GM19467 (cell line): Measurements from ENCODE around the gene CEP70.
"Not testable (repeated sequence)": the region's sequence is repeated elsewhere in the genome, so short reads cannot be mapped to it uniquely, and the experiment has no call there.

Experiments used
- ATAC-seq: cut with Tn5 transposase; IDR thresholded peaks from one replicate; pipeline ENCODE4 v1.9.1; 2021; ENCODE audit warnings: mild to moderate bottlenecking, moderate library complexity; ENCODE audit not compliant: unreplicated experiment

CEP70 gene

DNA sequence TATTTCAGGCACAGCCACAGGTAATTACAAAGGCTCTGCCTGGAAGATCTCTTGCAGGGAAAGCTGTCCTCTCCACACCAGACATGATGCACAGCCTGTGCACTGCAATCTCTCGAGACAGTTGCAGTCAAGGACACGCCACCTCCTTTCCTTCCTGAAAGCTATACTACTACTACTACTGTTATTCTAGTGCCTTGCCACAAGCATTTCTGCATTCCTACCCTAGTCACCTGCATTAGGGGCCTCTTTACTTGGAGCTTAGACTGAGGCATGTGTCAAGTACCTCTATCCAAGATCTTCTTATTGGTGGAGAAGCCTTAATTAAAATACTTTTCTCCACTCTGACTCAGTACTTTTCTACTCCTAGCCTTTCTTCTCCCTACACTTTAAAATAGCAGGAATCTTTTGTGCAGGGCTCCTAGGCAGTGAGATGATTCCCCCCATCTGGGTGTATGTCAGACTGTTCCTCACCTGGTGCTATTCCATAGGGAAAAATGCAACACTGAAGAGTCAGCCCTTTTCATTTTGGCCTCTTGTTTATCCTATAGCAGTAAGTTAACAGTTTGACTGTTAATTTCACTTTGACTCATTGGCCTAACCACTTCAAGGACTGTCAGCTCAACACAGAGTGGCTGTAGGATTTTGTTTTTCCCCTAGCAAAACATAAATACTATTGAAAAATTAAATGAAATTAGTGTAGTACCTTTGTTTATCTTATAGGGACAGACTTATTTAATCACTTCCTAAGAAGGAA is 80.8 kb downstream of the CEP70 start:
- no peak for ATAC-seq

DNA sequence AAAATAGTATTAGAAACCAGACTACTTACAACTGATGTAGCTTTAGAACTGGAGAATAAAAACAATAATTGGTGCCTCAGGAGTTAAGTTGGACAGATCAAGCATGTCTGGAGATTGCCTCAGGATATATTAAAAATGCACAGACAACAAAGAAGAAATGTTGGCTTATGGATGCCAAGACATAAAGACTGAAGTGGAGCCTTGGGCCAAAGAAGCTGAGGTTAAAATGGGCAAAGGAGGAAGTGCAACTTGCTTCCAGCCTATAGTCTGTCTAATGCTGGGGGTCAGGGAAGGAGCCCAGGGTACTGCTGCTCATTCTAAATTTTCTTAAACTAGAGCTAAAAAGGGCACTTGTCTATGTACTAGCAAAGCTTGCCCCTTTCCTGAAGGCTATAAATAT is 82.1 kb downstream of the CEP70 start:
- no peak for ATAC-seq

DNA sequence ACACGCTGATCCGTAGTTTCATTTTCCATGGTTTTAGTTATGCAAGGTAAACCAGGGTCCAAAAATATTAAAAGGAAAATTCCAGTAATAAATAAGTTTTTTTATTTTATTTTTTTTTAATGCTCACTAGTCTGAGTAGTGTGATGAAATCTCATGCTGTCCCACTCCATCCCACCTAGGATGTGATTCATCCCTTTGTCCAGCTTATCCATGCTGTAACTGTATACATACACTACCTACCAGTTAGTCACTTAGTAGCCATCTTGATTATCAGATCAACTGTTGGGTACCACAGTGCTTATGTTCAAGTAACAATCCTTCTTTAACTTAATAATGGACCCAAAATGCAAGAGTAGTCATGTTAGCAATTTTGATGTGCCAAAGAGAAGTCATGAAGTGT is 84.5 kb downstream of the CEP70 start:
- ATAC-seq: no peak

DNA sequence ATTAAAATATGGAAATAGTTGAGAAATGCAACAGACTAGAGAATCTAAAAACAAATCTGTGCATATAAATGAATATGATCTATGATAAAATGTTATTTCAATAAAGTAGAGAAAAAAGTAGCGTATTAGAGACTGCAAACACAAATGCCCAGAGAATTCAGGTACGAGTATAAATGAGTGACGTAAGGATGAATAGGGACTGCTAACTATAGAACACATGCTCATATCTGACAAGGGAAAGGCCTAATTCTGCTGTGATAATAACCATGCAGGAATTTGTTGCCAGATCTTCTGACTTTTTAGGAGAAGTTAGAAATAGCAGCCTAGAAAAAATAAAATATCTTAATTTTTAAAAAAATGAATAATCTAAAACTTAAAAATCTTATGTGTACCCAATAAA is 86.5 kb downstream of the CEP70 start:
- ATAC-seq: no peak

DNA sequence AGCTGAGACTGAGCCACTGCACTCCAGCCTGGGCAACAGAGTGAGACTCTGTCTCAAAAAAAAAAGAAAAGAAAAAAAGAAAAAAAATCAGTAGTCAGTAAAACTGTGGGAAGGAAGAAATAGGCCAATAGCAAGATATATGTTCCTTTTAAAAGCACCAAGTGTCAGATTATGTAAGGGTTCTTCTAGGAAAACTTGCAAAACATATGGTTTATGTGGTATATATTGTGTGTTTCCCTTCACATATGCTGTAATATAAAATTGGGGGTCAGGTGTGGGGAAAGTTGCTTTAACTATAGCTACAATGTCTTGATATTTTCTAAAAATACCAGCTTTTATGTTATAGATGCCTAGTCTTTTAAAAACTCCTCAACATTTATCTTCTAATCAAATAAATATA is 95.1 kb downstream of the CEP70 start:
- no peak for ATAC-seq

DNA sequence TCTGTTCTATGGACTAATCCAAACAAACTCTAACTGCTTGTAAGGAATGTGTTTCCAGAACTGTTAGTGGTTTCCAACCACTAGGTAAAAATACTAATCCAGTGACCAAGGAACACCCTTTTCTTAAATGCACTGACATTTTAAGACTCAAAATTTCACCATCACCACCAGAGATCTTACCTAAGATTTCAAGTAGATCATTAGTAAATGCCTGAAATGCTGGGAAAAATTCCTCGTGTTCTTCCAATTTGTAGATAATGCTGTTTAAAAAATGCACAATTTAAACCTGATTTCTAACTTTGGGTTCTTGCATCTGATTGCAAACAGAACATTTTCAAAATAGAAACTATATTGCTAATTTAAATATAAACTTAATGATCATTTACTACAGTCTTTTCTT is 96.2 kb downstream of the CEP70 start:
- ATAC-seq: no peak

DNA sequence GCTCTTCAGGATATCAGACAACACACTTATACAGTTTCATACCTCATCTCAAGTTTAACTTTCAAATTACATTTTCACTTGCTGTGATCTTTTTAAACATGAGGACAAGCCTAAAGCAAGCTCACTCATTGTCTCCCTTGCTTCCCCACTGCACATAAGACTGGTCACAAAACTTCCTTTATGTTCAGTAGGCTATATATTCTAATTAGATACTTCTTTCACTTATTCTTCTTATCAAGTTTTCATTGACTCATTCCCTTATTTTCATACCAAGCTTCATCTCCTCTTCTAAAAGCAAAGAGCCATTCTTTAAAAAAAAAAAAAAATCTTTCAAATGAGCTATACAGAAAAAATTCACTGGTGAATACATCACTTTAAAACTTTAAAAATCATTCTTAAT is 97.0 kb downstream of the CEP70 start:
- no peak for ATAC-seq

DNA sequence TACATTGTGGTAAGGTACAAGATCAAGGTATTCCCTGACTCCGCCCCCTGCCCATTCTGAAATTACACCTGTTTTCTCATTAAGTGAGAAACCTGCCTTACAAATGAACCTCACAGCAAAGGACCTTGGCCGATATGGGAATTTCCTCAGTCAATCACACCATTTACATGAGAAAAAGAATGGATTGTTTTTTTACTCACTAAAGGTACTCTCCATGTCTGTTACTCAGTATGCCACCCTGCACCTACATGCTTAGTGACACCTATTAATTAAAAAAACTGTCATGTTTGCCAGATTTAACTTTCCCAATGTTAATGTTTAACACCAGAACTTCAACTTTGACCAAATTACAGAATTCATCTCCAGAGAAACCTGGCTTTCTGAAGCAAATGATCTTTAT is 97.6 kb downstream of the CEP70 start:
- ATAC-seq: no peak

DNA sequence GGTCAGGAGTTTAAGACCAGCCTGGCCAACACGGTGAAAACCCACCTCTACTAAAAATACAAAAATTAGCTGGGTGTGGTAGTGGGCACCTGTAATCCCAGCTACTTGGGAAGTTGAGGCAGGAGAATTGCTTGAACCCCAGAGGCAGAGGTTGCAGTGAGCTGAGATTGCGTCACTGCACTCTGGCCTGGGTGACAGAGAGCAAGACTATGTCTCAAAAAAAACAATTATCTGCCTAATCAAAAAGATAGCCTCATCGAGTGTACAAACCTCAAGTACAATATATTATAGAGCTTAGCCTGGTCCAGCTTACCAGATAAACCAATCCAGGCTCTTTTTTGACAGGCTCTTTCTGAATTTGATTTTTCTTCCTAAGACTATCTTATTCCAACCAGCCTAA is 98.4 kb downstream of the CEP70 start:
- not testable (repeated sequence) for ATAC-seq

DNA sequence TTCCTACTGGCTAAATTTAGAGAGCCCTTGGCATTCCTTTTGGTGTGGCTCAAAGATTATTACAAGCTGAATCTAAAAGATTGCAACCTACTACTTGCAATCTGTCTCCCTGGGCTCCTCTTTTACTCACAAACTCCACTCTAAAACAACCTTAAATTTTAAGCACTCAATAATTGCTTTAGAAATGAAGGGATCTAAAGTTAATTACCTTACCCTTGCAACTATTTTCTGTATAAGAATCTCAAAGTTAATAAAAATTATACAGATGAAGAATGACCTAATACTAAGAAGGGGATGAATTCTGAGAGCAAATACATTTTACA is 99.5 kb downstream of the CEP70 start:
- ATAC-seq: no peak

DNA sequence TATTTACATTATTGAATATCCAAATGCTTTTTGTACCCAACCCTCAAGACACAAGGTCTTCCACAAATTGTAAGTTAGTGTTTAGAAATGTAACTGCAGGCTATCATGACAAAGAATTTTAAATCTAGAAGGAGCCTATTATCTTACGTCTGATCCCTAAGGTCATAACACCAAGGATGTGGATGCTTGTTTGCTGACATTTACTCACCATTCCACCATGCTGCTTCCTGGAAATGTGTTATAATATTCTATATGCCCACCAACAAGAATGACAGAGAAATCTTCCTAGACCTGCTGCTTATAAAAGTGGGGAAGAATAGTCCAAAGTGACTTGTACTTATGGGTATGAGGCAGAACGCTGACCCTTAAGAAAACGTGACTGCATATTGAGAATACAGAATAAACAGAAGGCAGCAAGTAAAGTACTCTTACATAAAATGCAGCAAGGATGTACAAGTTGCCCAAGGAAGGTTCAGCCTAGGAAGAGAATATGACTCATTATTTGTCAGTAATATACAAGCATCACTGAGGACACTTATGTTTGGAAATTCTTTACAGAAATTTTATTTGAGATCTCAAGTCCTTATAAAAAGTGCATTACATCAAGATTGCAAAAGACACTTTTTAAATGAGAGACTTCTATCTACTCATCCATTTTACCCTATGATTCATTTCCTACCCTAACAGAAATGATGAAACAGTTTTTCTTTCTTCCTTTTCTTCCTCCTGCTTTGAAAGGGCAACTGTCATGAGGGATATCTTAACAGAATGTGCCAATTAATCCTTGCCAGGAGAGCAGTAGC is 100.1 kb downstream of the CEP70 start:
- ATAC-seq: no peak

DNA sequence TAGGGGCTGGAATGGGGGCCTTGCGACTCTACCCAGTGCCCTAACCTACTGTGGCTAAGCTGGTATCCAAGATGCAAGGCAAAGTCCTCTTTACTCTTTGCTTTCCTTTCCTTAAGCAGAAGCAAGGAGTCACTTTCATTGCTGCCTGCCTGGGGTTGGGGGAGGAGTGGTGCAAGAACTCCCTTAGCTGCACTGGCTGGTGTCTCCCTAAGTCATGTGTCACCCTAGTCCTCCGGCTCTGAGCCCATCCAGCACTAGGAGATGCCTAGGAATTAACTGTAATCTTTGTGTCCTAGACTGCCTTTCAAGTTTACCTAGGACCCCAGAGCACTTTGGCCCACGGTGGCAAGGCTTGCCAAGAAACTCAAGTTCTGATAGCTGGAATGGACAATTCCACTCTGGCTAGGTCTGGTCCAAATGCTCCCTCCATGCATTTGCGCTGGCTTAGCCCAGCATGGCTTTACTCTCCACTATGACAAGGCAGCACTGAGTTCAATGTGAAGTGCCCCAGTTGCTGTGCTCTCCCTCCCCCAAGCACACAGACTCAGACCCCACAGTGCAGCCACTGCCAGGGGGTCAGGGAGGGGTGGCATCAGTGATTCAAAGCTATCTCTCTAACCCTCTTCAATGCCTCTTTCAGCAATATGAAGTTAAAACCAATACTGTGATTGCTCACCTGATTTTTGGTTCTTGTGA is 100.9 kb downstream of the CEP70 start:
- no peak for ATAC-seq

DNA sequence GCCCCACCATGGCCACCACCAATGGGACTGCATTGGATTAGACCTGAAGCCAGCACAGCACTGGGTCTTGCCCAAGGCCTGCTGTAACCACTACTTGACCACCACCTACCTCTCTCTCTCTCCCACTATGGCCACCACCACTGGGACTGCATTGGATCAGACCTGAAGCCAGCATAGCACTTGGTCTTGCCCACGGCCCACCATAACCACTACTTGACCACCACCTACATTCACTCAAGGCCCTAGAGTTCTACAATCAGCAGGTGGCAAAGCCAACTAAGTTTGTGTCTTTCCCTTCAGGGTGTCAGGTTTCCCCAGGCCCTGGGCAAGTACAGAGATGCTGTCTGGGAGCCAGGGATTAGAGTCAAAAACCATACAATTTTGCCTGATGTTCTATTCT is 102.1 kb downstream of the CEP70 start:
- ATAC-seq: no peak

DNA sequence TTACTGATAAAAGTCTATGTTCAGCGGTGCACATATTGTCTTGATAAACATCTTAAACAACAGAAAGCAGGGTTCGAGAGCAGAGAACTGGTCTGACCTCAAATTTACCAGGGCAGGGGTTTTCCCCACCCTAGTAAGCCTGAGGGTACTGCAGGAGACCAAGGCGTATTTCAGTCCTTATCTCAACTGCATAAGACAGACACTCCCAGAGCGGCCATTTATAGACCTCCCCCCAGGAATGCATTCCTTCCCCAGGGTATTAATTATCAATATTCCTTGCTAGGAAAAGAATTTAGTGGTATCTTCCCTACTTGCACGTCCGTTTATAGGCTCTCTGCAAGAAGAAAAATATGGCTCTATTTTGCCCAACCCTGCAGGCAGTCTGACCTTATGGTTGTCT is 107.5 kb downstream of the CEP70 start:
- ATAC-seq: not testable (repeated sequence)

DNA sequence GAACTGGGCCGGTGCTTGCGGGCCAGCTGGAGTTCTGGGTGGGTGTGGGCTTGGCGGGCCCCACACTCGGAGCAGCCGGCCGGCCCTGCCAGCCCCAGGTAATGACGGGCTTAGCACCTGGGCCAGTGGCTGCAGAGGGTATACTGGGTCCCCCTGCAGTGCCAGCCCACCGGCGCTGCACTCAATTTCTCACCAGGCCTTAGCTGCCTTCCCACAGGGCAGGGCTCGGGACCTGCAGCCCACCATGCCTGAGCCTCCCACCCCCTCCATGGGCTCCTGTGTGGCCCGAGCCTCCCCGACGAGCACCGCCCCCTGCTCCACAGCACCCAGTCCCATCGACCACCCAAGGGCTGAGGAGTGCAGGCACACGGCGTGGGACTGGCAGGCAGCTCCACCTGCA is 109.4 kb downstream of the CEP70 start:
- ATAC-seq: not testable (repeated sequence)

DNA sequence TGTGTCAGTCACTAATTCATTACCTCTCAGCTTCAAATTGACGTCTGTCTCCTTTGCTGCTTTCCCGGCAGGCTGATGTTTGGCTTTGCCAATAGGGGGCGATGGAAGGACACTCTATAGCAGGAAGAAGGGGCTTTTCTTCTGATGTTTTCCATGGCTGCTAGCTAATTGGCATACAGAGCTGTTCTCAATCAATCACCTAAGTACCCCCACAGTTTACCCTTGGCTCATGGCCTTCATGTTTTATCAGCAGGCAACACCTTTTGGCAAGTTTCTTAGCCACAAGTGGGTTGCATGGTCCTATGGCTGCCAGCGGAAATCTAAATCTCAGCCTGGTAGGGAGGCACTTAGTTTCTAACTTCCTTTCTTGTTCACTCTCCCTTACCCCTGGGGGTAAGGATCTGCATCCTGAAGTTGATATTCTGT is 114.6 kb downstream of the CEP70 start:
- peak; percentile 54 for ATAC-seq

DNA sequence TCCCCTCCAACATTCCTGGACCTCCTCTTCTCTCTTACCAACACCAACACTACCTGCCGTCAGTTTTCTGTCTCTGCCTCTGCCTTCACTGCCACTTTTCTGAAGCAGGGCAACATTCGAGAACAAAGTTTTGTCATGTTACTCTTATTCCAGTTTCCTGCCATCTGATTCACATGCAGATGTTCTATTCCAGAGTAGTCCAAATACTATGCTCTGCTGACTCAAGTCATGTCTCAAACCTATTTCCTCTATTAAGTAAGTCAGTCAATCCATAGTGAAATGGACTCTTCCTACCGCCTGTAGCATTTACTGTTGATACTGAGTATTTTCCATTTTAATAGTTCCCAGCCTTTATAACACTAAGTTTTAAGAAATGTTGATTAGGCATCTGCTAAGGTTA is 116.3 kb downstream of the CEP70 start:
- ATAC-seq: no peak

DNA sequence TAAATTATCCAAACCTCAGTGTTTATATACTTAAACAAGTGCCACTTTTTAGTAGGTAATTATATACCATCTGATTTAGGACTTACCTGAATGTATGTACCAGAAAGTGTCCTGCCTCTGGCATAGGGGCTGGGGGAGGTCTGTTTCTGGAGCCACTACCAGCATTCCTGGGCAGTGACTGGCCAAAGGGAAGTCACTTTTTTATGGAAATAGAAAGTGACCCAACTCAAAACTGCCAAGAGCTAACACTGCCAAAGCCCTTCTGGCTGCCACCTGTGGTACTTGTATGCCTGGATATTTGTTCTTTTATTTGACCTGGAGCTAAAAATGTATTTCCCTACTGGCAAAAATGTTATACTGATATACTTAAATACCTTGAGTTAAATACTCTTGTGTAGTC is 116.9 kb downstream of the CEP70 start:
- no peak for ATAC-seq

DNA sequence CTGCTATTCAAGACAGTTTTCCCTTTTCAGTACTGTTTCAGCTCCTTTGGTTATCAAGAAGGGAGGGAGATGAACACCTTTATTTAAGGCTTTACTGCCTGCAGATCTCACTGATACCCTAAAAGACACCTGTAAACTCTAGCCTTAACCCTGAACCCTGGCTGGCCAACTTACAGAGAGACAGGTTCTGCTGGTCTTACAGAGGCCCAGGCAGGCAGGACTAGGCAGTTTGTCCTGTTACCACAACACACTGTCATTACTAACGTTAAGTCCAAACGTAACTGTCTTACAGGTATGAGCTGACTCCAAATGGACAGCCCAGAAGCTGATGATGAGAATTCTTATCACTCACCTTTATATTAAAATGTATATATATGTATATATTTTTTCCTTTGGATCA is 117.5 kb downstream of the CEP70 start:
- ATAC-seq: no peak

DNA sequence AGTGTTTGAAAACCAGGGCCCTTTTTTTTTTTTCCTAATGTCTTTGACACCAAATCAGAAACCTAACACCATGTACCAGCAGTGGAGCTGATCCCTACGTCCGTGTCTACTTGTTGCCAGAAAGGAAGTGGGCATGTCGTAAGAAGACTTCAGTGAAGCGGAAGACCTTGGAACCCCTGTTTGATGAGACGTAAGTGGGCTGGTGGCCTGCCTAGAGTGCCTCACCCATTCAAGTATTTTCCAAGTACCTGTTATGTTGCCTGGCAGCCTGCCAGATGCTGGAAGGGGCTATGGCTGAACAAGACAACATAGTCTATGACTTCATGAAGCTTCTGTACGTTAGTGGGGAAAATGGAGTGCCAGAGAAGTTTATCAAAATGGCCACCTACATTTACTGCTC is 119.9 kb downstream of the CEP70 start:
- no peak for ATAC-seq

DNA sequence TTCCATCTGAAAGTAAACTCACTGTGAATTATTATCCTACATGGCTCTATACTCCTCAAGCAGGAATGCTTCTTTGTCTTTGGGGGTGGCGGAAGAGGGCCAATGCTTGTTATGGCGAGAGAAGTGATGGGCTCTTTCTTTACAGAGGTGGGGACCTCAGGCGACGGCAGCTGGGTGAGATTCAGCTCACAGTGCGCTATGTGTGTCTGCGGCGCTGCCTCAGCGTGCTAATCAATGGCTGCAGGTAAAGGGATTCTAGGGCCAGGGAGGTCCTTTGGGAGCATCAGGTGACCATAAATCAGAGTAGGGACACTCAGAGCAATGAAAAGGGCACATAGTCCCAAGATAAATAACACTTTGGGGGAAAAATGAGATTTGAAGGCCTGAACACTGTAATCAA is 120.7 kb downstream of the CEP70 start:
- no peak for ATAC-seq
